Measurements from ENCODE around the gene DLL1.
"Not testable (repeated sequence)": the region's sequence is repeated elsewhere in the genome, so short reads cannot be mapped to it uniquely, and the experiment has no call there.

Gene DLL1

DNA sequence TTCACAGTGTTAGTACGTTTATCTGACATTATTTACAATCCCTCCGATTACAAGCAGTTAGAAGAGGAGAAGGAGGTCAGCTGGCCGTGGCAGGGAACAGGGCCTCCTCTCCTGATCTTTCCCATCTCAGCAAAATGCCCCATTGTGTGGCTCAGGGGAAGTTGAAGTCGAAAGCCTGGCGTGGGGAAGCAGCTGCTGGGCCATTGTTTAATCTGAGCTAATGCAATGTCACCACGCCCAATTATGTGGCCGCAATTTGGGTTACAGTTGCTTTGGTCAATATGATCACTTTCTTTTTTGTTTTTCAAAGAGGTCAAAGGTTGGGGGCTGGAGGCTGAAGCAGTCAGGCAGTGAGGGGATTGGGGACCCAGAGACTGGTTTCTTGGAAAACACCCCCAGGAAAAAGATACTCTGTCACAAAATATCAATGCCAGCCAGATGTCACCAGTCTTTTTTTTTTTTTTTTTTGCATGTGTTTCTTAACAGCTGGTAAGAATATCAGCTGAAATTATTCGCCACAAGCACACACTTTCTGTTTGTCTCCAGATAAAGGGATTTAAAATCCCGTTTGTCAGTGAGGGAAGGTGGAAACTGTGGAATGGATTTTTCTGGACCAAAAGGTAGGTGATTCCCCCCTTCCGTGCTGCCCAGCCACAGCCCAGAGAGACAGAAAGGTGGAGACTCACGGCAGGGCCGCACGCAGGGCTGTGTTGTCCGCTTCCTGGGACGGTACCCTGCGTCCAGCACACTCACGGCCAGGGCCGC is 24.6 kb downstream of the DLL1 start:
- DNase-seq: no peak

DNA sequence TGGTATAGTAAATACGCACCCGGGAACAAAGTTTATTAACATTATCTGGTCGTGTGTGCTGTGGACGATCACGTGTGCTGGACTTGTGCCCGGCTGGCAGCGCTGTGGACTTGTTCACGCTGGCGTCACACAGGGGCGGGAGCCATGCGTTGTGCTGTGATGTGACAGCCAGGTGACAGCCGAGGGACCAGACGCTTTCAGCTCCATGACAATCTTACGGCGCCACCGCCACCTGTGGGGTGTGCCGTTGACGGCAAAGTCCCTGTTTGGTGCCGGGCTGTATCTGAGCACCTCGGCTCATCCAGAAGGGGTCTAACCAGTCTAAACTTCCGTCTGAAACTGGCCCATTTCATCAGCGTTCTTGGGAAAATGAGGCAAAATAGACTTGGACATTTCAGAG is 25.2 kb downstream of the DLL1 start:
- DNase-seq: no peak

- not testable (repeated sequence) for DNase-seq
These were observed 26.2 kb downstream of the DLL1 start for GRCh38 chr6:170264644-170265043.

GRCh38 chr6:170264086-170264485 is 26.8 kb downstream of the DLL1 start:
- DNase-seq: no peak

- no peak for DNase-seq
These were observed 27.5 kb downstream of the DLL1 start for GRCh38 chr6:170263410-170263809.

DNA sequence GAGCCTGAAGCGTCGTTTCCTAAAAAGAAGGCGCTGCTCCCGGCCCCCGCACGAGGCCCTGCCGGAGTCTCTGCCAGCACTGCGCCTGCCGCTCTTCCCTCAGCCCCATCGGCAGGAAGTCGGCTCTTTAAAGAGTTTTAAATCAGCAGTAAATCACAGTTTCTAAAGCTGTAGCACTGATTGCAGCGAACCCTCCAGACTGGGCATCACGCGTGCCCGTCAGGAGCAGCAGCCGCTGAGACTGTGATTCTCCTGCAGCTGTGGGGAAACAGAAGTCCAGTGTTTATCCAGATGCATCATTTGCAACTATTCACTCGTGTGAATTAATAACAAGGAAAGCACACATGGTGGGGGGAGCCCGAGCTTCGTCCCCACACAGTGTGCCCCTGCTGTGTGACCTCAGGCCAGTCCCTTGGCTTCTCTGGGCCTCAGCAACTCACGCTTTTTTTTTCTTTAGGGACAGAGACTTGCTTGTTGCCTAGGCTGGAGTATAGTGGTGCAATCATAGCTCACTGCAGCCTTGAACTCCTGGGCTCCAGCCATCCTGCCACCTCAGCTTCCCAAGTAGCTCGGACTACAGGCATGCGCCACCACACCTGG is 28.3 kb downstream of the DLL1 start:
- DNase-seq: no peak

- DNase-seq: no peak
These were observed 29.0 kb downstream of the DLL1 start for GRCh38 chr6:170261643-170262488.

DNA sequence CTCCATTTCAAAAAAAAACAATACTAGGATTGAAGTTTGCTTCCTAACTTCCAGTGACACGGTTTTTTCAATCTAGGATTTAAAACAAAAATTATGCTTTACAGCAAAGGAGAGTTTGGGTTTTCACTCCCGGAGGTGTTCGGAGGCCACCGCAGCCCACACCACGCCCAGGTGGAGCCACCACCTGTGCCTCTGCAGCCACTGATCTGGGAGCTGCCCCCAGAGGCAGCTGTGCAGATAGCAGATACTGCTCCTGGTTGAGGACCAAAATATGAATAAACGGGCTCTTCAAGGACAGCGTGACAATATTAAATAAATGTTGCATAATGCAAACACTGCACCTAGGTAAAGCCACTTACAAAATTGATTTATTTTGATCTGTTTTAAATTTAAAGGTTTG is 30.2 kb downstream of the DLL1 start:
- DNase-seq: no peak

DNA sequence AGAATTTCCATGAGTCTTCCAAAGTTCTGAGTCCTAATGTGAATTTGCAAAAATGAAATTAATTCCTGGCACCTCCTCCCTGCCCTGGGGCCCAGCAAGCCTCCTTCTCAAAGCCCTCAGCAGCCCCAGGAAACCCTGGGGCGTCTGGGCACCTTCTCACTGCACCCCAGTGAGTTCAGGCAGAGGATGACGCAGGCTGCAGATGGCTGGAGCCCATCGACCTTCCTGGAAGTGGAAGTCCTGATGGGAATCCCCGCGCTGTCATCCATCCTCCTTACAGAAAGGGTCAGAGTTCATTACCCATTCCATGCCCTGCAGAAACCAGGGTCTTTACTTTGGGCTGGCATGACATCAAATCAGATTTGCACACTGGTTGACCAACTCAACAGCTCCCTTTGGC is 31.6 kb downstream of the DLL1 start:
- no peak for DNase-seq

DNA sequence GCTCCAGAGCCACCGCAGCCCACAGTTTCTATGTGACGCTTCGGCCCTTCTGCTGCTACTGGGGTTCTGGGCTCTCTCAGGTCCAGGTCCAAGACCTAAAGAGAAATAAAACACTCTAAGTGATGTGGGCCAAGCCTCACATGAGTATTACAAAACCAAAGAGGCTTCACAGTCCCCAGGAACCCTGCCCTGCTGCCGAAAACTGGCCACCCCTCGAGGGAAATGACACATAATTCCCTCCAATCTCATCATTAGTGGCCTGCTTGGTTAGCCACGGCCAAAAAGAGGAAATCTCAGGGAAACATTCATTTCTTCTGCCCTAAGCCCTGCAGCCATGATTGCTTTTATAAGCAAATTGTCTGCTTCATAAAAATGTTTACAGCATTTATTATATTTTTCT is 32.5 kb downstream of the DLL1 start:
- DNase-seq: no peak

DNA sequence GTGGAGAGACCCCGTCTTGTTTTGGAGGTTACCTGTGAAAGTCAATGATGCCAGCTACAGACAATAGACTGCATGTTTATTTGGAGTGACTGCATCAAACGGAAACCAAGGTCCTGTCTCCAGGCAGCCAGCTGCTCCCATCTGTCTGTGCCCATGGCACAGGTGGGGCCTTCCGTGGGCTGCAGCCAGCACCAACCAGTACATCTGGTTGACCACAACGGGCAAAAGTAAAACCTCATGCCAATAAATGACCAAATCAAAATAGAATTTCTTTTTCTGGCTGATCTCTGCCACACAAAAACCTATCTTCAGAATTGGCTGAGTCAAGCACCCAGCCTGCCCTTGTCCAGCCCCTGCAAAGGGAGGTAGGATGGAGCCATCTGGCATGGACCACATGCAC is 33.5 kb downstream of the DLL1 start:
- no peak for DNase-seq

- DNase-seq: no peak
These were observed 34.2 kb downstream of the DLL1 start for GRCh38 chr6:170256641-170257040.

DNA sequence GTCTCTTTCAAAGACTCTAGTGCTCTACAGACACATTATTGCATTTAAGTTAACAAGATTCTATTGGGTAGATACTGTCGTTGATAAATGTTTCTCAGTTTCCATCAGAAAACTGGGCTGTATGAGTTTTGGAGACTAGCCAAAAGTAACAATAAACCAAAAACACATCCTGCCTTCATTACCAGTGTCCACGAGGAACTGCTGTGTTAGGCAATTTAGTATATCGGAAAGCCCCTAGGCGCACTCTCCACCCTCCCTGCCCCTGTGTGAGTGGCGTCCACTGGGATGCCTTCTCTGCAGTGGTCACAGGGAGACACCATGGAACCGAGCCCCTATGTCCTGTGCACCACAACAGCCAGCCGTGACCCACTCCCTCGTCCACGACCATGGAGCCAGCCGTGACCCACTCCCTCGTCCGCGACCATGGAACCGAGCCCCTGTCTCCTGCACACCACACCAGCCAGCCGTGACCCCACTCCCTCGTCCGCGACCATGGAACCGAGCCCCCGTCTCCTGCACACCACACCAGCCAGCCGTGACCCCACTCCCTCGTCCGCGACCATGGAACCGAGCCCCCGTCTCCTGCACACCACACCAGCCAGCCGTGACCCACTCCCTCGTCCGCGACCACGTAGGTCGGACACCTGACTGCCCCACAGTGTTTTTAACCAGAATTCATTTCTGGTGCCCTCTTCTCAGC is 35.3 kb downstream of the DLL1 start:
- DNase-seq: no peak

DNA sequence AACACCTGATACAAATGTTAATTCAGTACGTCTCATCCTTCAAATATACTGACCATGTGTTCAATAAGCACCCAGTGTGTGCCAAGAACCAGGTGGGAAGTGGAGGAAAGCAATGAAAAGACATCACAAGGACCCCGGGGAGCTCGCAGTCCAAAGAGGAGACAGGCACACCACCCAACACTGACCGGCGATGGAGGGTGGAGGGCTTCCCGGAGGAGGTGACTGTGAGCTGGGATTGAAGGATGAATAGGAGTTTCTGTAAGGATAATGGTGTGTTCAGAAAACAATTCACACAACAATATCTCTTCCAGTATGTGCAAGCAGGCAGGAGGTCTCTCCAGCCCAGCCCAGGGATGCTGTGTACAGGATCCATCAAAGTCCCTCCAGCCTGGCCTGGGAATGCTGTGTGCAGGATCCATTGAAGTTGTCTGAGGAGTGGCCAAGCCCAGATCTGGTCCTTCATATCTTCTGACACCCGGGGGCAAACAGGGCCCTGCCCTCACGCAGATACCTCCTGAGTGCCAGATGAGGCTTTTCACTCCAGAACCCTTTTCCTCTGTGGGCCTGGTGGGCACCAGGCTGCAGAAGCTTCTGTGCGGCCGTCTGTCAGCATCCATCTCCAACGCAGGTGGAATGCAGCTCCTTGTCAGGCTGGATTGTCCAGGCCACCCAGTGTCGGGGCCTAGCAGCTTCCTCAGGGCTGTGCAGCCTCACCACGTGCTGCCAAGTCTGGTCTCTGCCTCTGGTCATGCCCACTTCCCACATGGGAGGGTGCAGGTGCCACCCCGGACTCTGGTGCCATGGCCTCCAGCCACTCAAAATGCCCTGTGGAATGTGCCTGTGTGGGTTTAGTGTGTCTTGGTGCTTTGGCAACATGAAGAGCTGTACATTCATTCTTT is 36.3 kb downstream of the DLL1 start:
- no peak for DNase-seq

DNA sequence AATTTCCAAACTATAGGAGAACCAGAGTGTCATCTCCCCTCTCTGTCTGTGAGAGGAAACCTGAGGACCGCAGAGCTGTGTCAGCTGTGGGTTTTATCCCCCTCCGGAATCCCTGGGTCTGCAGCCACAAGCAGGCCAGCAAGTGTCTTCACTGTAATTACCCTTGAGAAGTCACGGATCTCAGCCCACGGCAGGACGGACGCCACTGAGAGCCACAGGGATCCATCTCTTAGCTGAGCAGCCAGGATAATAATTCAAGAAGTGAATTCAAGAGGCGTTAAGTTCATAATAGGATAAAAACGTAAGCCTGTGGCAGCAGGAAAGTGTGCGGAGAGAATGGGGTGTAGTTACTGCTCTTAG is 37.0 kb downstream of the DLL1 start:
- DNase-seq: no peak

DNA sequence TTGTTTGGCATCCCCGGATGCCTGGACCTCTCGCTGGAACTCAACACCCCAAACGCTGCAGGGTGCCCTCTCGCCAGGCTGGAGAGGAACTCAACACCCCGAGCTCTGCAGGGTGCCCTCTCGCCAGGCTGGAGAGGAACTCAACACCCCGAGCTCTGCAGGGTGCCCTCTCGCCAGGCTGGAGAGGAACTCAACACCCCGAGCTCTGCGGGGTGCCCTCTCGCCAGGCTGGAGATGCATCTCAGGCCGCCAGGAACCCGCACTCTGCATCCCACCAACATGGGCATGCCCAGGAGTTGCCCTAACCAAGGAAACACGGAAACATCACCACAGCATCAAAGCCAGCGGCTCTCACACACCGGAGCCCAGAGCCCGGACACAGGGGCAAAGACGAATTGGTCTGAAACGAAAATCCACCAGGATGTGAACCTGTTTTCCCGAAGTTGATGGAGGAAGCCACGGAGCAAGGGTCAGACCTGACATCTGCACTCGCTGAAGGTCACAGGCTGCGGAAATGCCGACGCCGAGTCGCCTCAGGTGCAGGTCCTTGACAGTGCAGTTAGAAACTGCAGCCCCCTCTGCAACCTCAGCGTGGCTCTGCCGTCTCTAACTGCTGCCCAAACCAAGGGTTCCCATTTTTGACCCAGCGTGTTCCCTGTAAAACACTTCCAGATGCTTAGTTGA is 37.5 kb downstream of the DLL1 start:
- DNase-seq: no peak

DNA sequence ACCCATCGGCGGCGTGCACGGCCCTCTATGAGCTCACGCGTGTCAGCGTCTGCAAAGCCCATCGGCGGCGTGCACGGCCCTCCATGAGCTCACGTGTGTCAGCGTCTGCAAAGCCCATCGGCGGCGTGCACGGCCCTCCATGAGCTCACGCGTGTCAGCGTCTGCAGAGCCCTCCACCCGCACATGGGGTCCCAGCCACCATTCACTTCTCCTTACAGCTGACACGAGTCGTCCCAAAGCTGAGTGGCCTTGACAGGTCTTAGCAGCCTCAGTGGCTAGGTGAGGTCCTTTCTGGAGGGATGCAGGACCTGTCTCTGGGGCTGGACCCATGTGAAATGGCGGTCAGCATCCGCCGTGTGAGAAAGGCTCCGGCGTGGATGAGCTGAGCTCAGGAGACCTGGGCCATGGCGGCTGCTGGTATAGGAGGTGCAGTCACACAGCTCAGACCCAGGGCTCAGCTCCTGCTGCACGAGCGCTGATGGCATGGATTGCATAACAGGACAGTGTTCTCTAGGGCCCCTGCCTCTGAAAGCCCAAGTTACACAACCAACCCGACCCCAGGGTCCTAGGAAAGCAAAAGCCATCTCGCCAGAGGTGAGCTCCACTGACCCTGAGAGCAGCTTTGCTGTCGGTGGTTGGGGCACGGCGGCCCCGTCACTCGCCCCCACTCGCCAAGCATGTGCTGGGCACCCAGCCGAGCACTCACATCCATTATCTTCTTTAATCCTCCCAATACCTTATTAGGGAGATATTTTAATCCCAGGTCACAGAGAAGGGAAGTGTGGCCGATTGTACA is 38.9 kb downstream of the DLL1 start:
- DNase-seq: no peak

GRCh38 chr6:170250981-170251775 is 39.7 kb downstream of the DLL1 start:
- DNase-seq: no peak

- DNase-seq: no peak
These were observed 40.4 kb downstream of the DLL1 start for GRCh38 chr6:170250455-170250854.

DNA sequence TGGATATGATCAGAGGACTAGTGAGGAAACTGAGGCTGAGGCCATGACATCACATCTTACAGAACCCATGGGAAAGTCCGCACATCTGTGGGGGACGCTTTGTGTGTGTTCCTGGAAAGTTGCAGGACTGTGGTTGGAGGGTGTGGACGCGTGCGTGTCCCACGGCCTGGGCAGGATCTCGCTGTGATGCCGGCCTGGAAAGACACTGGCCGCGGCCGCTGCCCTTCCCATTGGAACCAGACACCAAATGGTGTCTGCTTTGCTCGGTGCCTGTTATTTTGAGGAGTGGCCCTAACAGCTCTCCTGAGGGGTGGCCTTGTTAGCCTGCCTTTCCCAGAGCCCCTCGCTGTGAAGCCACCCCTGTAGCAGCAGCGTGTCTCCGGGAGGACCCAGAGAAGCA is 41.1 kb downstream of the DLL1 start:
- DNase-seq: no peak

Data from SIG-M5 (cell line).